WERI-Rb-1 (cell line): ENCODE measurements around the gene REXO4.

Experiments
- DNase-seq: peaks from one replicate; pipeline ENCODE4 v3.0.0-alpha.2; 2020
- H3K27ac ChIP-seq: fragments of 250-450 bp; sonication (Bioruptor Pico); 2 replicates; pipeline ENCODE4 v1.5.1; 2020; ENCODE audit warnings: mild to moderate bottlenecking, moderate library complexity
- H3K27me3 ChIP-seq: fragments of 250-450 bp; sonication (Bioruptor Pico); 2 replicates; pipeline ENCODE4 v1.5.1; 2021; ENCODE audit warnings: mild to moderate bottlenecking, low read depth, moderate library complexity; ENCODE audit not compliant: insufficient read depth, severe bottlenecking
- H3K36me3 ChIP-seq: fragments of 250-450 bp; sonication (Bioruptor Pico); 2 replicates; pipeline ENCODE4 v1.5.1; 2020; ENCODE audit warnings: mild to moderate bottlenecking, moderate library complexity
- H3K4me3 ChIP-seq: 2 replicates; pipeline ENCODE4 v1.5.1; 2011; ENCODE audit warnings: low read depth, mild to moderate bottlenecking, control low read depth, low read length
- H3K9me3 ChIP-seq: fragments of 250-450 bp; sonication (Bioruptor Pico); 2 replicates; pipeline ENCODE4 v1.5.1; 2021; ENCODE audit warnings: mild to moderate bottlenecking, moderate library complexity; ENCODE audit not compliant: severe bottlenecking
- CTCF ChIP-seq: IDR thresholded peaks from 2 replicates; pipeline ENCODE4 v1.5.1; 2011; ENCODE audit warnings: low read depth, mild to moderate bottlenecking, control low read depth, inconsistent platforms, low read length

Gene REXO4

DNA sequence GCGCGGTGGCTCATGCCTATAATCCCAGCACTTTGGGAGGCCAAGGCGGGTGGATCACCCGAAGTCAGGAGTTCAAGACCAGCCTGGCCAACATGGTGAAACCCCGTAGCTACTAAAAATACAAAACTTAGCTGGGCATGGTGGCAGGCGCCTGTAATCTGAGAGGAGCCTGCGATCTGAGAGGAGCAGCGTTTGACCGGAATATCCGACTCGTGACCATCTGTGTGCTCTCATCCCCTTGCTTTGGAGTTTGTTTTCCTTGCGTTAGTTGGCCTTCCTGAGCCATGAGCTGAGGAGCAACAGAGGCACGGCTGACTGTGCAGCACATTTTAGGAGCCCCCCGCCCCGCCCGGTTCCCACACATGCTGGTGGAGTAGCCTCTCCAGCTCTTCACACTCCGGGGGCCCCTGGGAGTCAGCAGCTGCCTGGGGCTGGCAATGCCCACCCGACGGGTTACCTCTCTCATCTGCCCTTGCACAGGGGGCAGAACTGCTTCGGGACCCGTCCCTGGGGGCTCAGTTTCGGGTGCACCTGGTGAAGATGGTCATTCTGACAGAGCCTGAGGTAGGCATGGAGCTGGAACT lies 7.3 kb upstream of the REXO4 start:
- H3K27me3 ChIP-seq = no peaks in the 10 kb centered on the region
- TF ChIP-seq CTCF = no peak
- H3K9me3 ChIP-seq = no peaks in the 10 kb centered on the region
- H3K36me3 ChIP-seq = no peaks in the 10 kb centered on the region
- no peak overlapping the region for H3K27ac ChIP-seq
- H3K4me3 ChIP-seq = no peak overlapping the region
- no peak for DNase-seq

GRCh38 chr9:133424187-133424586 lies 6.4 kb upstream of the REXO4 start:
- no peak for TF ChIP-seq CTCF
- H3K27ac ChIP-seq = no peak overlapping the region
- no peaks in the 10 kb centered on the region for H3K27me3 ChIP-seq
- no peaks in the 10 kb centered on the region for H3K36me3 ChIP-seq
- no peaks in the 10 kb centered on the region for H3K9me3 ChIP-seq
- DNase-seq = no peak
- H3K4me3 ChIP-seq = no peak overlapping the region

DNA sequence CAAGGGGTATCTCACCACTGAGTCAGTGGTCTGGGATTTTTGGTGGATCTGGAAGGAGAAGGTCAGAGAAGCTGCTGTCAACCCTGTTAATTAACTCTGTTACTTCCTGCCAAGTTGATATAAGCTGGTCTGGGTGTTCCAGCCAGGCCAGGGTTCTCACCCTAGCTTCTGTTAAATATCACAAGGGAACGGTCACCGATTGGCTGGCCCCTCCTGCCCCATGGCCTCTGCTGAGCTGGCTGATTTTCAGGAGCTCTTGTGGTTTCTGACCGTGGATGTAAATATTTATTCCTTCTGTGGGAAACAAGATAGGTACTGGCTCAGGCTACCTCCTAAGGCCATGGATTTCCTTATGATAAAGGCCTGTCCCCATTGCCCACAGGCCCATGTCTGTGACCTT lies 5.4 kb upstream of the REXO4 start:
- Histone ChIP-seq H3K27me3 (no peaks in the 10 kb centered on the region), H3K9me3 (no peaks in the 10 kb centered on the region), H3K27ac (no peak overlapping the region), H3K36me3 (no peaks in the 10 kb centered on the region), H3K4me3 (no peak overlapping the region)
- no peak for TF ChIP-seq CTCF
- no peak for DNase-seq

DNA sequence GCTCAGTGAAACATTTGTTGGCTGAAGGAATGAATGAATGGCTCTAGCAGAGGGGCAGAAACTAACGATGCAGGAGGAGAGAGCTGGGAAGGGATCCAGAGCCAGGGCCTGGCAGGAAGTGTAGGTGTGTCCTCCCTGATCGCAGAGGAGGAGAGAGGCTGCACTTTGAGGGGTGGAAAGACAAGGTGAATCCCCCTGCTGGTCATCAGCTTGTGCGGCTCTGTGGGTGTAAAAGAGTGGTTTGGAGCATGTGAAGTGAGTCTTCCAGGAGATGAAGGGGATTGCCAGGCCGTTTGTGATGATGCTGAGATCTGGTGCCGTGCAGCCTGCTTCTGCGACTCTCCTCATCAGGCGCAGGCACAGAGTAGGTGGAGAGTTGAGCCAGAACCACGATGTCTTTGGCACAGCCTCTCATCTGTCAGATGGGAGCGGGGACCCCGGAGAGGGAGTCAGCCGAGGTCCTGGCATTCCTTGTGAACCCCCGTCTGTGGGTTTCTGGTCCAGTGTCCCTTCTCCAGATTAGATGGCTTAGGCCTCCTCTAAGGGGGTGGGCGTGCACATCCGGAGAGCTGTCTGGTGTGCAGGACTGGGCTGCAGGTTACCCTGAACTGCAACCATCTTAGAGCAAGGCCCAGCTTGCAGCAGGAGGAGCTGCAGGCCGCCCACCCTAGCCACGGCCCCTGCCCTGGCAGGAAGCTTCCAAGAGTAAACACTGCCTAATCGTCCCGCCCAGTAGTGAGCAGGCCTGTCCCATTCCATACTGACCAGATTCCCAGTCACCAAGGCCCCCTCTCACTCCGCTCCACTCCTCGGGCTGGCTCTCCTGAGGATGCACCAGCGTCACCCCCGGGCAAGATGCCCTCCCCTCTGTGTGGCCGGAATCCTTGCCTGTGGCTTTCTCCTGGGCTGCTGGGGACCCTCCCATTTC lies 4.1 kb upstream of the REXO4 start, which contains the start of gene ADAMTS13:
TSS of gene ADAMTS13 (plus strand) at position 753 of the 928 bp plus-strand sequence. CDS start at position 830, 77 bp downstream.
- DNase-seq = peak; percentile 53
- H3K27ac ChIP-seq = no peak within 1 kb of the TSS
- no peak within 1 kb of the TSS for H3K4me3 ChIP-seq
- no peaks in the 10 kb centered on the region for H3K36me3 ChIP-seq
- no peaks in the 10 kb centered on the region for H3K27me3 ChIP-seq
- peak; percentile 50; the same call in 1 of the 2 replicates for TF ChIP-seq CTCF
- H3K9me3 ChIP-seq = no peaks in the 10 kb centered on the region

- no peak for TF ChIP-seq CTCF
- H3K36me3 ChIP-seq = peaks cover 13% of the 10 kb centered on the region
- no peak overlapping the region for H3K4me3 ChIP-seq
- H3K27me3 ChIP-seq = no peaks in the 10 kb centered on the region
- no peaks in the 10 kb centered on the region for H3K9me3 ChIP-seq
- H3K27ac ChIP-seq = no peak overlapping the region
- no peak for DNase-seq
These were observed 2.6 kb upstream of the REXO4 start for GRCh38 chr9:133420392-133420827.
